Measurements from ENCODE around the gene TAGAP.

DNA sequence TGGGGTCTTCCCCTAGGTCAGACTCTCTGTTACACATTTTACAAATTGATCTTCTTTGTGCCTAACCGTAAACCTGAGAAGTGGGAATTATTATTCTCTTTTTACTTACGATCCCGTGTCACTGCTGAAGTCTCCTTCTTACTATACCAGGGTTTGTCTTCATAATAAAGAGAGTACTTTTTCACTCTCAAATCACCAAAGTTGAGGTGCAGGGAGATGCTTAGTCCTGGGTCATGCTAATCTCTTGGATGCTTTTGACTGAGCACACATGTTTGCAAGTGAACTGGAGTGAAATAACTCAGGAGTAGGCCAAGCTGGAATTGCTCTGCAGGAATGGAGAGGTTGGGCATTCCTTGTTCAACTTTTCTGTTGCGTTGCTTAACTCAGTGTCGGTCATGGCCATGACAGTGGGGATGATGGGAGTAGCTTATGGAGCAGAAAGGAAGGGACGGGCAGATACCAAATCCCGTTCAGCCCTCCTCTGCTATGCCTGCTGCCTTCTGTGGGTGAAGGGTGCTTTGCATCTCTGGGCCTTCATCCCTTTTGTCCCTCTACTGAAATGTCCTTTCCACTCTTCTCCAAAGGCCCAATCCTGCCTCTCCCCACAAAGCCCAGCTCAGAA is 15.2 kb upstream of the TAGAP start:
- TF ChIP-seq CTCF (IDR thresholded peaks at IDR 0.05) = no peak
- TF ChIP-seq, protein P1, sequence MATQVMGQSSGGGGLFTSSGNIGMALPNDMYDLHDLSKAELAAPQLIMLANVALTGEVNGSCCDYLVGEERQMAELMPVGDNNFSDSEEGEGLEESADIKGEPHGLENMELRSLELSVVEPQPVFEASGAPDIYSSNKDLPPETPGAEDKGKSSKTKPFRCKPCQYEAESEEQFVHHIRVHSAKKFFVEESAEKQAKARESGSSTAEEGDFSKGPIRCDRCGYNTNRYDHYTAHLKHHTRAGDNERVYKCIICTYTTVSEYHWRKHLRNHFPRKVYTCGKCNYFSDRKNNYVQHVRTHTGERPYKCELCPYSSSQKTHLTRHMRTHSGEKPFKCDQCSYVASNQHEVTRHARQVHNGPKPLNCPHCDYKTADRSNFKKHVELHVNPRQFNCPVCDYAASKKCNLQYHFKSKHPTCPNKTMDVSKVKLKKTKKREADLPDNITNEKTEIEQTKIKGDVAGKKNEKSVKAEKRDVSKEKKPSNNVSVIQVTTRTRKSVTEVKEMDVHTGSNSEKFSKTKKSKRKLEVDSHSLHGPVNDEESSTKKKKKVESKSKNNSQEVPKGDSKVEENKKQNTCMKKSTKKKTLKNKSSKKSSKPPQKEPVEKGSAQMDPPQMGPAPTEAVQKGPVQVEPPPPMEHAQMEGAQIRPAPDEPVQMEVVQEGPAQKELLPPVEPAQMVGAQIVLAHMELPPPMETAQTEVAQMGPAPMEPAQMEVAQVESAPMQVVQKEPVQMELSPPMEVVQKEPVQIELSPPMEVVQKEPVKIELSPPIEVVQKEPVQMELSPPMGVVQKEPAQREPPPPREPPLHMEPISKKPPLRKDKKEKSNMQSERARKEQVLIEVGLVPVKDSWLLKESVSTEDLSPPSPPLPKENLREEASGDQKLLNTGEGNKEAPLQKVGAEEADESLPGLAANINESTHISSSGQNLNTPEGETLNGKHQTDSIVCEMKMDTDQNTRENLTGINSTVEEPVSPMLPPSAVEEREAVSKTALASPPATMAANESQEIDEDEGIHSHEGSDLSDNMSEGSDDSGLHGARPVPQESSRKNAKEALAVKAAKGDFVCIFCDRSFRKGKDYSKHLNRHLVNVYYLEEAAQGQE (IDR thresholded peaks at IDR 0.05; ENCODE audit: insufficient read depth in 1 of 2, low read depth in 2 of 2, low read length in 1 of 2) = no peak
